ENCODE data around the gene NDUFS2.

Gene NDUFS2

DNA sequence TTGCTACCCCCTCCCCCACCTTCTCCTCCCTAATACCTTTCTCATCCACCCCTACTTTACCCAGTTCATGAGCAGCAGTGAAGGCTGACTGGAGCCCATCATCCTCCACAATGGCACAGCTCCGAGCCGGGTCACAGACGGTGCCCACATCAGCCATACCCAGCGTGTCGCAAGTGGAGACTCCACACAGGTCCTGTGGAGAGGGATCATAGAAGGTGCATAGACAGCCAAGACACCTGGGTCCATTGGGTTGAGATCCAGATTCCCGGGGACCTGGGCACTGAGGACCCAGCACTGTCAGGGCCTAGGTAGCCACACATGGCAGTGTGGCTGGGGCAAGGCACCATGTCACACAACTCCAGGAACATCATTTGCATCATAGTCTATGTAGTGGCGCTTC is 6.1 kb upstream of the NDUFS2 start:
- Histone ChIP-seq H3K27ac (ENCODE audit: low read depth, low read length, severe bottlenecking) (no peak overlapping the region), H3K9me3 (ENCODE audit: control insufficient read depth, low read length) (no peaks in the 10 kb centered on the region), H3K36me3 (ENCODE audit: control insufficient read depth, insufficient read depth, low read length) (no peaks in the 10 kb centered on the region), H3K4me1 (ENCODE audit: control insufficient read depth, insufficient read depth, low read length, poor library complexity, severe bottlenecking) (peaks cover 19% of the 10 kb centered on the region), H3K4me3 (ENCODE audit: extremely low read depth, insufficient read depth, low read length, poor library complexity, severe bottlenecking) (no peak overlapping the region)
- WGBS, 2 experiments (ENCODE audit: insufficient coverage in 2 of 2), result 97 to 98% methylated on average over 5 to 6 of the region's 7 CpGs

- no peak overlapping the region for H3K4me3 ChIP-seq (ENCODE audit: extremely low read depth, insufficient read depth, low read length, poor library complexity, severe bottlenecking)
- 82% methylated on average over 19 to 22 of the region's 27 CpGs for WGBS, 2 experiments (ENCODE audit: insufficient coverage in 2 of 2)
- H3K4me1 ChIP-seq (ENCODE audit: control insufficient read depth, insufficient read depth, low read length, poor library complexity, severe bottlenecking), result peaks cover 26% of the 10 kb centered on the region
- peak overlapping the region; percentile 85 for H3K27ac ChIP-seq (ENCODE audit: low read depth, low read length, severe bottlenecking)
- H3K9me3 ChIP-seq (ENCODE audit: control insufficient read depth, low read length), result no peaks in the 10 kb centered on the region
- H3K36me3 ChIP-seq (ENCODE audit: control insufficient read depth, insufficient read depth, low read length), result no peaks in the 10 kb centered on the region
Observed at GRCh38 chr1:161196521-161197451, 5.4 kb upstream of the NDUFS2 start.

GRCh38 chr1:161197560-161198193 is 4.5 kb upstream of the NDUFS2 start:
- Histone ChIP-seq H3K27ac (ENCODE audit: low read depth, low read length, severe bottlenecking) (peak overlapping the region; percentile 85), H3K9me3 (ENCODE audit: control insufficient read depth, low read length) (no peaks in the 10 kb centered on the region), H3K36me3 (ENCODE audit: control insufficient read depth, insufficient read depth, low read length) (no peaks in the 10 kb centered on the region), H3K4me3 (ENCODE audit: extremely low read depth, insufficient read depth, low read length, poor library complexity, severe bottlenecking) (peak overlapping the region; percentile 2), H3K4me1 (ENCODE audit: control insufficient read depth, insufficient read depth, low read length, poor library complexity, severe bottlenecking) (peaks cover 28% of the 10 kb centered on the region)
- 92 to 93% methylated on average over 9 to 10 of the region's 11 CpGs for WGBS, 2 experiments (ENCODE audit: insufficient coverage in 2 of 2)

- WGBS, 2 experiments (ENCODE audit: insufficient coverage in 2 of 2), result 33 to 38% methylated on average over 16 to 18 of the region's 20 CpGs
- Histone ChIP-seq H3K9me3 (ENCODE audit: control insufficient read depth, low read length) (no peaks in the 10 kb centered on the region), H3K4me1 (ENCODE audit: control insufficient read depth, insufficient read depth, low read length, poor library complexity, severe bottlenecking) (peaks cover 30% of the 10 kb centered on the region), H3K4me3 (ENCODE audit: extremely low read depth, insufficient read depth, low read length, poor library complexity, severe bottlenecking) (peak overlapping the region; percentile 16), H3K27ac (ENCODE audit: low read depth, low read length, severe bottlenecking) (peak overlapping the region; percentile 2), H3K36me3 (ENCODE audit: control insufficient read depth, insufficient read depth, low read length) (peaks cover 2% of the 10 kb centered on the region)
Observed at GRCh38 chr1:161198194-161198896, 3.8 kb upstream of the NDUFS2 start.

GRCh38 chr1:161198897-161199431 is 3.2 kb upstream of the NDUFS2 start, which contains the start of gene ADAMTS4:
TSS of gene ADAMTS4 (minus strand) at chr1:161199054. CDS start at chr1:161198627, 427 bp downstream.
- 60 to 68% methylated on average over 7 to 9 of the region's 11 CpGs for WGBS, 2 experiments (ENCODE audit: insufficient coverage in 2 of 2)
- no peaks in the 10 kb centered on the region for H3K9me3 ChIP-seq (ENCODE audit: control insufficient read depth, low read length)
- H3K4me1 ChIP-seq (ENCODE audit: control insufficient read depth, insufficient read depth, low read length, poor library complexity, severe bottlenecking), result peaks cover 32% of the 10 kb centered on the region
- H3K36me3 ChIP-seq (ENCODE audit: control insufficient read depth, insufficient read depth, low read length), result peaks cover 8% of the 10 kb centered on the region
- H3K4me3 ChIP-seq (ENCODE audit: extremely low read depth, insufficient read depth, low read length, poor library complexity, severe bottlenecking), result peak within 1 kb of the TSS; percentile 16
- peak within 1 kb of the TSS; percentile 88 for H3K27ac ChIP-seq (ENCODE audit: low read depth, low read length, severe bottlenecking)

GRCh38 chr1:161199506-161200139 is 2.5 kb upstream of the NDUFS2 start:
- H3K4me1 ChIP-seq (ENCODE audit: control insufficient read depth, insufficient read depth, low read length, poor library complexity, severe bottlenecking), result peaks cover 32% of the 10 kb centered on the region
- H3K36me3 ChIP-seq (ENCODE audit: control insufficient read depth, insufficient read depth, low read length), result peaks cover 15% of the 10 kb centered on the region
- 68 to 80% methylated on average over 1 to 5 of the region's 5 CpGs for WGBS, 2 experiments (ENCODE audit: insufficient coverage in 2 of 2)
- no peak overlapping the region for H3K4me3 ChIP-seq (ENCODE audit: extremely low read depth, insufficient read depth, low read length, poor library complexity, severe bottlenecking)
- no peaks in the 10 kb centered on the region for H3K9me3 ChIP-seq (ENCODE audit: control insufficient read depth, low read length)
- peak overlapping the region; percentile 88 for H3K27ac ChIP-seq (ENCODE audit: low read depth, low read length, severe bottlenecking)

DNA sequence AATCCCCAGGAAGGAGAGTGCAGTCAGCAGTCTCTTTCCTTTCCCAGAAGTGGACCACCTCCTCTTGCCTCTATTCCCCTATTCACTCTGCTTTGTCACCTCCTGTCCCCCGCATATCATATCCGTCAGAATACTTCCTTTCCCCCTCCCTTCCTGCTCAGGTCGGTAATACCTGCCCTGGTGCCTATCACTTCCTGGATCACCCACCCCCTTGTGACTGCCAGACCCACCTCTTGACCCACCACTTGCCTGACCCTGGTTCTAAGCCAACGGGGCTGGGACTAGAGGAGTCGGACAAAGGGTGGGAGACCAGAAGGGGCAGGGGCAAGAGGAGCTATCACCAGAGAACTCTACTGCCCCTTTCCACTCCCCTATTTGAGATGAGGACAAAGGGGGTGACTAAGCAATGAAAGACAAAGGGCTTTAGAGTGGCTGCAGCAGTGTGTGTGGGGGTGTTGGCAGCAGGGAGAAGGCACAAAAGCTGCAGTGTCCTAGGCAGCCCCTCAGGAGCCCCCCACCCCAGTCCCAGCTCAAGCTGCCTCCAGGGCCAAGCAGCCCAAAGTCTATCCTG is 1.7 kb upstream of the NDUFS2 start:
- H3K4me3 ChIP-seq (ENCODE audit: extremely low read depth, insufficient read depth, low read length, poor library complexity, severe bottlenecking), result no peak overlapping the region
- peaks cover 22% of the 10 kb centered on the region for H3K36me3 ChIP-seq (ENCODE audit: control insufficient read depth, insufficient read depth, low read length)
- peak overlapping the region; percentile 88 for H3K27ac ChIP-seq (ENCODE audit: low read depth, low read length, severe bottlenecking)
- peaks cover 28% of the 10 kb centered on the region for H3K4me1 ChIP-seq (ENCODE audit: control insufficient read depth, insufficient read depth, low read length, poor library complexity, severe bottlenecking)
- H3K9me3 ChIP-seq (ENCODE audit: control insufficient read depth, low read length), result no peaks in the 10 kb centered on the region
- 75% methylated on average over 5 of the region's 5 CpGs; no CpG with 5 or more reads in 1 of the 2 experiments for WGBS, 2 experiments (ENCODE audit: insufficient coverage in 2 of 2)

DNA sequence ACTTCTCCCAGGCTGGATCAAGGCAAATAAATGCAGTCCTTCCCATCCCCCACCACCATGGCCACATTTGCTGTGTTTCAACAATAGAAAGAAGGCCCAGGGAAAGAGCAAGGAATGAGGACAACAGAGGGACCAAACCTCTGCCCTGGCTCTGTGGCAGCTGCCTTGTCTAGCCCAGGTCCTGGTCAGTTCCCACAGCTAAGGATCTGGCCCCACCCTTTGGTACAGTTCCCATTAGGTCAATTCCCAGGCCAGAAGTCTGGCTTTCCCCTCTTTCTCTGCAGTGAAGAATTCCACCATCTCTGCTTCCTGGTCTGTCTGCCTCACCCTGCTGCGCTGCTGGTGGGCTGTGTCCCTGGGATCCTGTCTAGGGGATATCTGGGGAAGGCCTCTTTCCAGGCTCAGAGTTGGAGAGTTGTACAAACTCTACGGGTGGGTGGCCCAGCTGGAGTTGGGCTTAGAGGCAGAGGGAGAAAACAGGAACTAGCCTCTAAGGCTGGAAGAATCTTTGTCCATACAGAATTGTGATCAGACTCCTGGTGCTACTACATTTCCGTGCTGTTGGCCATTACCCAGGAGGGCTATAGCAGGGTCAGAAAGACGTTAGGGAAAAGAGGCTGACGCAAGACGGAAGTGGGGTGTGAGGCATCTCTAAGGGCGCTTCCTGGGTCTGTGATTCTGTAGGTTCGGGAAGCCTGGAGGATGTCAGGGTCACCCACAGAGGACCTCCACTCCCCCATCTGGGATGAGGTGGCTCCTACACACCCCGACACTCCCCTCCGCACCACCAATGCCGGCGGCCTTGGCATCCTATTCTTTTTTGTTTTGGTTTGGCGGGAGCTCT is 953 bp upstream of the NDUFS2 start:
- 97% methylated on average over 6 to 8 of the region's 13 CpGs for WGBS, 2 experiments (ENCODE audit: insufficient coverage in 2 of 2)
- H3K4me1 ChIP-seq (ENCODE audit: control insufficient read depth, insufficient read depth, low read length, poor library complexity, severe bottlenecking), result peaks cover 28% of the 10 kb centered on the region
- peak overlapping the region; percentile 88 for H3K27ac ChIP-seq (ENCODE audit: low read depth, low read length, severe bottlenecking)
- no peaks in the 10 kb centered on the region for H3K9me3 ChIP-seq (ENCODE audit: control insufficient read depth, low read length)
- H3K4me3 ChIP-seq (ENCODE audit: extremely low read depth, insufficient read depth, low read length, poor library complexity, severe bottlenecking), result peak overlapping the region; percentile 89
- peaks cover 29% of the 10 kb centered on the region for H3K36me3 ChIP-seq (ENCODE audit: control insufficient read depth, insufficient read depth, low read length)

DNA sequence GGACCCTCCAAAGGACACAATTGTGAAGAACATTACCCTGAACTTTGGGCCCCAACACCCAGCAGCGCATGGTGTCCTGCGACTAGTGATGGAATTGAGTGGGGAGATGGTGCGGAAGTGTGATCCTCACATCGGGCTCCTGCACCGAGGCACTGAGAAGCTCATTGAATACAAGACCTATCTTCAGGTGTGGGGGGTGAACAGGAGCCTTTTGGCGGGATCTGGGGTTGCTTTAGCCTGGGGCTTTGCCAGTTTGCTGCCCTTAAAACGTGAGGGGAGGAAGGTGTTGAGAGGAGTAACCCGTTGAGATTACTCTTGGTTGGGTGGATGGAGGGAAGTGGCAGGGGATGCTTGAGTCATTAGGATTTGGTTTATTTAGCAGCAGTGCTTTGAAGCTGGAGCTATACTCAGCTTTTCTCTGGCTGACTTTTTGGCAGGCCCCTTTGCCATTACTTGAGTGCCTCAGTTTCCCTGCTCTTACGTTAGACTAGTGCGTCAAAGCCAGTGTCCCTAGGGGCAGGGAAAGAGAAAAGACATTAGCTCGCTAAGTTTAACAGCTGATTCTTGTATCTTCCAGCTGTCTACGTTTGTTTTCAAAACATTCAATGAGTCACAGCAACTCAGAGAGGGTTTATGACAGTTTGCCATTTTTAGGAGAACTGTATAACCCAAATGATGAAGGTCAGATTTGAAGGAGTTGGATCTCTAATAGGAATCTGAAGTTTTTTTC is 4.4 kb downstream of the NDUFS2 start:
- Histone ChIP-seq H3K36me3 (ENCODE audit: control insufficient read depth, insufficient read depth, low read length) (peaks cover 79% of the 10 kb centered on the region), H3K9me3 (ENCODE audit: control insufficient read depth, low read length) (no peaks in the 10 kb centered on the region), H3K27ac (ENCODE audit: low read depth, low read length, severe bottlenecking) (no peak overlapping the region), H3K4me3 (ENCODE audit: extremely low read depth, insufficient read depth, low read length, poor library complexity, severe bottlenecking) (no peak overlapping the region), H3K4me1 (ENCODE audit: control insufficient read depth, insufficient read depth, low read length, poor library complexity, severe bottlenecking) (peaks cover 11% of the 10 kb centered on the region)
- WGBS, 2 experiments (ENCODE audit: insufficient coverage in 2 of 2), result 95 to 98% methylated on average over 11 to 12 of the region's 12 CpGs
